WTC11 (cell line): ENCODE results near the gene GCK. TPM values are rescaled to one million over a fixed set of nuclear protein-coding genes. Genes with fewer than 3 reads are reported as not detected.

Source experiments
- ATAC-seq: fragments of 200-7000 bp; cut with Tn5 transposase; 2 replicates; pipeline ENCODE4 v1.10.0; 2021; ENCODE audit warnings: mild to moderate bottlenecking, moderate library complexity
- CTCF ChIA-PET: fragments of 300-600 bp; sonication (Branson Sonifier 250); formaldehyde crosslinking; loops from one replicate; lab custom pipeline; 2021; ENCODE audit warnings: antibody characterized with exemption; lab: Charles Lee
- POLR2A ChIA-PET: fragments of 350-600 bp; sonication (Branson Sonifier 250); formaldehyde crosslinking; loops from one replicate; lab custom pipeline; 2021; ENCODE audit warnings: antibody characterized with exemption; lab: Charles Lee
- DNase-seq: peaks from one replicate; pipeline ENCODE4 v3.0.0; 2021; ENCODE audit warnings: low spot score
- H3K27ac Mint-ChIP-seq: 2 replicates; pipeline ENCODE4 v1.8.0; 2021; ENCODE audit warnings: mixed read lengths
- H3K27me3 Mint-ChIP-seq: 2 replicates; pipeline ENCODE4 v1.8.0; 2021; ENCODE audit warnings: low read depth, mild to moderate bottlenecking, moderate library complexity, mixed read lengths
- H3K36me3 Mint-ChIP-seq: 2 replicates; pipeline ENCODE4 v1.8.0; 2021; ENCODE audit warnings: mixed read lengths
- H3K4me1 Mint-ChIP-seq: 2 replicates; pipeline ENCODE4 v1.8.0; 2022; ENCODE audit warnings: mixed read lengths
- H3K4me3 Mint-ChIP-seq: 2 replicates; pipeline ENCODE4 v1.8.0; 2021; ENCODE audit warnings: mild to moderate bottlenecking, moderate library complexity, mixed read lengths
- H3K9me3 Mint-ChIP-seq: 2 replicates; pipeline ENCODE4 v1.8.0; 2021; ENCODE audit warnings: mixed read lengths
- ATF3 ChIP-seq: sonication (generic); formaldehyde crosslinking; conservative IDR thresholded peaks from 2 replicates; pipeline ENCODE4 v1.8.1; 2022; ENCODE audit warnings: mild to moderate bottlenecking, missing genetic modification reagents
- E2F1 ChIP-seq: sonication (generic); formaldehyde crosslinking; IDR thresholded peaks from 2 replicates; pipeline ENCODE4 v1.8.0; 2022; ENCODE audit warnings: mild to moderate bottlenecking, missing genetic modification reagents
- IRF2 ChIP-seq: sonication (generic); formaldehyde crosslinking; IDR thresholded peaks from 2 replicates; pipeline ENCODE4 v1.8.0; 2022; ENCODE audit warnings: low read depth, missing genetic modification reagents, borderline replicate concordance
- KAT7 ChIP-seq: sonication (generic); formaldehyde crosslinking; IDR thresholded peaks from 2 replicates; pipeline ENCODE4 v1.8.1; 2023; ENCODE audit warnings: missing genetic modification reagents, mild to moderate bottlenecking, borderline replicate concordance
- NFE2L1 ChIP-seq: sonication (generic); formaldehyde crosslinking; IDR thresholded peaks from 2 replicates; pipeline ENCODE4 v1.8.1; 2023; ENCODE audit warnings: missing genetic modification reagents
- OVOL2 ChIP-seq: fragments of 250-450 bp; sonication (Bioruptor Pico); IDR thresholded peaks from 2 replicates; pipeline ENCODE4 v1.9.0; 2021; ENCODE audit warnings: mild to moderate bottlenecking, borderline replicate concordance
- RORB ChIP-seq: fragments of 250-450 bp; sonication (Bioruptor Pico); IDR thresholded peaks from 2 replicates; pipeline ENCODE4 v1.9.0; 2021; ENCODE audit warnings: mild to moderate bottlenecking
- SMAD3 ChIP-seq: sonication (generic); formaldehyde crosslinking; IDR thresholded peaks from 2 replicates; pipeline ENCODE4 v1.8.0; 2022; ENCODE audit warnings: missing genetic modification reagents, mild to moderate bottlenecking, borderline replicate concordance
- ZNF263 ChIP-seq: sonication (generic); formaldehyde crosslinking; IDR thresholded peaks from 2 replicates; pipeline ENCODE4 v1.8.1; 2022; ENCODE audit warnings: low read depth, mild to moderate bottlenecking, moderate library complexity, missing genetic modification reagents
- ZNF317 ChIP-seq: sonication (generic); formaldehyde crosslinking; IDR thresholded peaks from 2 replicates; pipeline ENCODE4 v1.8.1; 2023; ENCODE audit warnings: low read depth, mild to moderate bottlenecking, moderate library complexity, missing genetic modification reagents, borderline replicate concordance
- ZNF425 ChIP-seq: fragments of 250-450 bp; sonication (Bioruptor Pico); conservative IDR thresholded peaks from 2 replicates; pipeline ENCODE4 v1.9.0; 2021; ENCODE audit warnings: mild to moderate bottlenecking
- total RNA-seq: library from RNA; stranded (reverse); gene quantifications from 3 replicates; pipeline ENCODE4 v1.2.3, GENCODE V29; 2021
- TF ChIP-seq, protein P1 (sequence below): fragments of 250-450 bp; sonication (Bioruptor Pico); IDR thresholded peaks from 2 replicates; pipeline ENCODE4 v1.9.0; 2021; ENCODE audit warnings: mild to moderate bottlenecking, borderline replicate concordance
- TF ChIP-seq, protein P2 (sequence below): sonication (generic); formaldehyde crosslinking; IDR thresholded peaks from 2 replicates; pipeline ENCODE4 v1.8.1; 2023; ENCODE audit warnings: mild to moderate bottlenecking, moderate library complexity, missing genetic modification reagents
- TF ChIP-seq, protein P3 (sequence below): sonication (generic); formaldehyde crosslinking; IDR thresholded peaks from 2 replicates; pipeline ENCODE4 v1.8.0; 2023; ENCODE audit warnings: mild to moderate bottlenecking, missing genetic modification reagents

Gene GCK
- total RNA-seq, 1 experiment from 2014 or later: 3.3 TPM

DNA sequence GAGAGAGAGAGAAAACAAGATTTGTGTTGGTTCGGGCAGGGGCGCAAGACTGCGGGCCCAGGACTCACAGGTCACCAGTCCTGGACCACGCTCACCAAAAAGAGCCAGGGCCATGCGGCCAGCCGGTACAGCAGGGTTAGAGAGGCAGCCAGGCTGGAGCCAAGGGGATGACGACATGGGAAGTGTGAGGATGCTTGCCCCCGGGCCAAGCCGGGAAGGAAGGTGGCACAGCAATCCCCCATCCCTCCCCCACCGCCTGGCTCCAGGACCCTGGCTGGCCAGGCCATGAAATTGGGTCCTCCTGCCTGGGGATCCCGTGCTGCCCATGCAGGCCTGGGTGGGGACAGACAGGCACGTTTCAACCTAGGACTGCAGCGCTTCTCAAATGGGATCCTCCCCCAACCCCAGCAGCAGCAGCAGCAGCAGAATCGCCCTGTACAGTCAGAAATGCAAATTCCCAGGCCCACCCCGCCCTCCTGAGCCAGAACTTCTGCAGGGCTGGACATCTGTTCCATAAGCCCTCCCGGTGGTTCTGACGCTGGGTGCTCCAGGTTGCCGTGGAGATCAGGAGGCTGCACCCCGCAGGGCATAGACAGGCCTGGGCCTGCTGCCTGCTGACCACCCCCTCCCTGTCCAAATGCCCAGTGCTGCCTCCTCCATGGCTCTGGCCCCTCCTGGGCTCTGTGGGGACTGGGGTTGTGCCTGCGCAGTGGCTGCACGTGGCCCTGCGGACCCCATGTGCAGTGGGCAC, 46.5 kb upstream of the GCK start:
- Mint-ChIP-seq H3K4me3 (no peak overlapping the region), H3K9me3 (no peaks in the 10 kb centered on the region), H3K27me3 (no peaks in the 10 kb centered on the region), H3K27ac (no peak overlapping the region), H3K4me1 (no peaks in the 10 kb centered on the region), H3K36me3 (no peaks in the 10 kb centered on the region)
- no peak for TF ChIP-seq IRF2 (CRISPR knock-in tag)
- TF ChIP-seq NFE2L1 (CRISPR knock-in tag): no peak
- no peak for TF ChIP-seq KAT7 (CRISPR knock-in tag)
- TF ChIP-seq, protein P1, sequence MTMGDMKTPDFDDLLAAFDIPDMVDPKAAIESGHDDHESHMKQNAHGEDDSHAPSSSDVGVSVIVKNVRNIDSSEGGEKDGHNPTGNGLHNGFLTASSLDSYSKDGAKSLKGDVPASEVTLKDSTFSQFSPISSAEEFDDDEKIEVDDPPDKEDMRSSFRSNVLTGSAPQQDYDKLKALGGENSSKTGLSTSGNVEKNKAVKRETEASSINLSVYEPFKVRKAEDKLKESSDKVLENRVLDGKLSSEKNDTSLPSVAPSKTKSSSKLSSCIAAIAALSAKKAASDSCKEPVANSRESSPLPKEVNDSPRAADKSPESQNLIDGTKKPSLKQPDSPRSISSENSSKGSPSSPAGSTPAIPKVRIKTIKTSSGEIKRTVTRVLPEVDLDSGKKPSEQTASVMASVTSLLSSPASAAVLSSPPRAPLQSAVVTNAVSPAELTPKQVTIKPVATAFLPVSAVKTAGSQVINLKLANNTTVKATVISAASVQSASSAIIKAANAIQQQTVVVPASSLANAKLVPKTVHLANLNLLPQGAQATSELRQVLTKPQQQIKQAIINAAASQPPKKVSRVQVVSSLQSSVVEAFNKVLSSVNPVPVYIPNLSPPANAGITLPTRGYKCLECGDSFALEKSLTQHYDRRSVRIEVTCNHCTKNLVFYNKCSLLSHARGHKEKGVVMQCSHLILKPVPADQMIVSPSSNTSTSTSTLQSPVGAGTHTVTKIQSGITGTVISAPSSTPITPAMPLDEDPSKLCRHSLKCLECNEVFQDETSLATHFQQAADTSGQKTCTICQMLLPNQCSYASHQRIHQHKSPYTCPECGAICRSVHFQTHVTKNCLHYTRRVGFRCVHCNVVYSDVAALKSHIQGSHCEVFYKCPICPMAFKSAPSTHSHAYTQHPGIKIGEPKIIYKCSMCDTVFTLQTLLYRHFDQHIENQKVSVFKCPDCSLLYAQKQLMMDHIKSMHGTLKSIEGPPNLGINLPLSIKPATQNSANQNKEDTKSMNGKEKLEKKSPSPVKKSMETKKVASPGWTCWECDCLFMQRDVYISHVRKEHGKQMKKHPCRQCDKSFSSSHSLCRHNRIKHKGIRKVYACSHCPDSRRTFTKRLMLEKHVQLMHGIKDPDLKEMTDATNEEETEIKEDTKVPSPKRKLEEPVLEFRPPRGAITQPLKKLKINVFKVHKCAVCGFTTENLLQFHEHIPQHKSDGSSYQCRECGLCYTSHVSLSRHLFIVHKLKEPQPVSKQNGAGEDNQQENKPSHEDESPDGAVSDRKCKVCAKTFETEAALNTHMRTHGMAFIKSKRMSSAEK (CRISPR knock-in tag): no peak
- no peak for TF ChIP-seq ZNF317
- no peak for TF ChIP-seq E2F1 (CRISPR knock-in tag)
- TF ChIP-seq, protein P2, sequence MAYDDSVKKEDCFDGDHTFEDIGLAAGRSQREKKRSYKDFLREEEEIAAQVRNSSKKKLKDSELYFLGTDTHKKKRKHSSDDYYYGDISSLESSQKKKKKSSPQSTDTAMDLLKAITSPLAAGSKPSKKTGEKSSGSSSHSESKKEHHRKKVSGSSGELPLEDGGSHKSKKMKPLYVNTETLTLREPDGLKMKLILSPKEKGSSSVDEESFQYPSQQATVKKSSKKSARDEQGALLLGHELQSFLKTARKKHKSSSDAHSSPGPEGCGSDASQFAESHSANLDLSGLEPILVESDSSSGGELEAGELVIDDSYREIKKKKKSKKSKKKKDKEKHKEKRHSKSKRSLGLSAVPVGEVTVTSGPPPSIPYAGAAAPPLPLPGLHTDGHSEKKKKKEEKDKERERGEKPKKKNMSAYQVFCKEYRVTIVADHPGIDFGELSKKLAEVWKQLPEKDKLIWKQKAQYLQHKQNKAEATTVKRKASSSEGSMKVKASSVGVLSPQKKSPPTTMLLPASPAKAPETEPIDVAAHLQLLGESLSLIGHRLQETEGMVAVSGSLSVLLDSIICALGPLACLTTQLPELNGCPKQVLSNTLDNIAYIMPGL (CRISPR knock-in tag): no peak
- ATAC-seq: no peak
- ChIA-PET POLR2A (no interaction called here), CTCF (interaction anchor here (0.7 to 2.2 kb wide), 13 partner anchors 13 to 299 kb away, joined by 3 to 18 read pairs (median 4); no protein-coding TSS in a partner anchor)
- DNase-seq: no peak

DNA sequence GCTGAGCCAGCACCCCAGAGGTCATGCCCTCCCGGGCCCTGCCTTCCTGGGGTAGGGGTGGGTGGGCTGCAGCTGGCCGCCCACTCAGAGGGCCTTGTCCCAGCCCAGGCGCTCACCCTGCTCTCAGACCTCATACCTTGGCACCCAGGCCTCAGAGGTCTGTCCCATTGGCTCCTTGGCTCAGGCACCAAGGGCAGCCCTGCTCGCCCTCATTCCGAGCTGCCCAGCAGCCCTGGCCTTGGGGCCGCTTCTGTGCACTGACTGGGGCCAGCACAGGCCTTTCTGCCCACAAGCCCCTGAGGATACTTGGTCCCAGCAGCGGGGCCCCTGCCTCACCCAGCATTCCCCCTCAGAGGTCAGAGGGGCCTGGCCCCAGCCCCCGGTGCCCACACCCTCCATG, 45.8 kb upstream of the GCK start:
- no peak for DNase-seq
- no peaks in the 10 kb centered on the region for H3K27me3 Mint-ChIP-seq
- POLR2A ChIA-PET: no interaction called here
- no peaks in the 10 kb centered on the region for H3K4me1 Mint-ChIP-seq
- no peak for ATAC-seq
- CTCF ChIA-PET: interaction anchor here (0.7 to 2.2 kb wide), 4 partner anchors 14 to 243 kb away, joined by 3 to 11 read pairs (median 4); no protein-coding TSS in a partner anchor
- H3K36me3 Mint-ChIP-seq: no peaks in the 10 kb centered on the region
- H3K27ac Mint-ChIP-seq: no peak overlapping the region
- H3K9me3 Mint-ChIP-seq: no peaks in the 10 kb centered on the region
- TF ChIP-seq SMAD3 (CRISPR knock-in tag) (no peak), RORB (CRISPR knock-in tag) (no peak), OVOL2 (CRISPR knock-in tag) (no peak), ZNF425 (no peak), ZNF263 (CRISPR knock-in tag) (no peak), ATF3 (CRISPR knock-in tag) (no peak)
- TF ChIP-seq, protein P3, sequence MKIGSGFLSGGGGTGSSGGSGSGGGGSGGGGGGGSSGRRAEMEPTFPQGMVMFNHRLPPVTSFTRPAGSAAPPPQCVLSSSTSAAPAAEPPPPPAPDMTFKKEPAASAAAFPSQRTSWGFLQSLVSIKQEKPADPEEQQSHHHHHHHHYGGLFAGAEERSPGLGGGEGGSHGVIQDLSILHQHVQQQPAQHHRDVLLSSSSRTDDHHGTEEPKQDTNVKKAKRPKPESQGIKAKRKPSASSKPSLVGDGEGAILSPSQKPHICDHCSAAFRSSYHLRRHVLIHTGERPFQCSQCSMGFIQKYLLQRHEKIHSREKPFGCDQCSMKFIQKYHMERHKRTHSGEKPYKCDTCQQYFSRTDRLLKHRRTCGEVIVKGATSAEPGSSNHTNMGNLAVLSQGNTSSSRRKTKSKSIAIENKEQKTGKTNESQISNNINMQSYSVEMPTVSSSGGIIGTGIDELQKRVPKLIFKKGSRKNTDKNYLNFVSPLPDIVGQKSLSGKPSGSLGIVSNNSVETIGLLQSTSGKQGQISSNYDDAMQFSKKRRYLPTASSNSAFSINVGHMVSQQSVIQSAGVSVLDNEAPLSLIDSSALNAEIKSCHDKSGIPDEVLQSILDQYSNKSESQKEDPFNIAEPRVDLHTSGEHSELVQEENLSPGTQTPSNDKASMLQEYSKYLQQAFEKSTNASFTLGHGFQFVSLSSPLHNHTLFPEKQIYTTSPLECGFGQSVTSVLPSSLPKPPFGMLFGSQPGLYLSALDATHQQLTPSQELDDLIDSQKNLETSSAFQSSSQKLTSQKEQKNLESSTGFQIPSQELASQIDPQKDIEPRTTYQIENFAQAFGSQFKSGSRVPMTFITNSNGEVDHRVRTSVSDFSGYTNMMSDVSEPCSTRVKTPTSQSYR (CRISPR knock-in tag): no peak
- TF ChIP-seq, all 79 proteins: peak for 0
- H3K4me3 Mint-ChIP-seq: no peak overlapping the region
